ENCODE results near the gene AKAP13. TPM values are rescaled to one million over a fixed set of nuclear protein-coding genes. Genes with fewer than 3 reads are reported as not detected.

AKAP13 gene
- total and polyA plus RNA-seq, 2 of the 8 experiments (the other 6 are each of a cell fraction or from before 2014, with no cell fraction given): 14.0 to 46.2 TPM

GRCh38 chr15:85381850-85382751 lies 1.7 kb downstream of the AKAP13 start:
- Histone ChIP-seq H2BK12ac (ENCODE audit: low read depth, low read length) (no peak overlapping the region), H3K36me3 (ENCODE audit: control insufficient read depth in 2 of 4, insufficient read depth in 4 of 4, low read length in 3 of 4) (no peaks in the 10 kb centered on the region), H3K23me2 (ENCODE audit: low read depth, low read length) (peaks cover 4% of the 10 kb centered on the region), H3K14ac (ENCODE audit: insufficient read length) (no peak overlapping the region), H3K9me3 (ENCODE audit: insufficient read depth in 2 of 2, low read depth in 1 of 2, low read length in 1 of 2) (no peaks in the 10 kb centered on the region), H2AK5ac (ENCODE audit: low read depth, low read length) (no peak overlapping the region), H3K27me3 (replicated peaks in 1 of 4; ENCODE audit: control insufficient read depth in 3 of 4, extremely low read depth in 1 of 4, insufficient read depth in 3 of 4, low read length in 3 of 4) (no peaks in the 10 kb centered on the region), H4K5ac (ENCODE audit: insufficient read length, low read depth, low read length) (no peak overlapping the region), H3K23ac (ENCODE audit: insufficient read length) (no peak overlapping the region), H3K4me3 (ENCODE audit: extremely low read depth in 1 of 4, insufficient read depth in 2 of 4, low read depth in 3 of 4, low read length in 4 of 4) (peak overlapping the region; percentile 59 to 96 (median 66); a peak in 7 of 8 replicates), H2BK20ac (ENCODE audit: low read length) (no peak overlapping the region), H2AFZ (ENCODE audit: low read length) (no peak overlapping the region), H3K9ac (replicated peaks in 1 of 4; ENCODE audit: extremely low read depth in 1 of 4, low read depth in 3 of 4, low read length in 3 of 4) (no peak overlapping the region), H2BK120ac (replicated peaks; ENCODE audit: low read depth, low read length) (no peak overlapping the region), H3K4me2 (ENCODE audit: insufficient read depth in 1 of 2, low read depth in 2 of 2, low read length in 2 of 2) (peak overlapping the region; percentile 57 to 61), H2BK15ac (ENCODE audit: low read length) (no peak overlapping the region), H3K4ac (replicated peaks; ENCODE audit: insufficient read length, low read depth, low read length) (no peak overlapping the region), H4K91ac (replicated peaks; ENCODE audit: insufficient read length, low read length) (no peak overlapping the region), H3K18ac (ENCODE audit: extremely low read depth, low read length) (no peak overlapping the region), H3K27ac (ENCODE audit: low read depth, low read length) (no peak overlapping the region), H4K8ac (ENCODE audit: extremely low read depth, insufficient read depth, low read length) (no peak overlapping the region), H4K20me1 (replicated peaks in 1 of 2; ENCODE audit: control insufficient read depth in 1 of 2, insufficient read depth in 2 of 2, low read length in 2 of 2) (peaks cover 5 to 7% of the 10 kb centered on the region in 2 experiments), H3K4me1 (replicated peaks in 1 of 4; ENCODE audit: control insufficient read depth in 3 of 4, insufficient read depth in 4 of 4, low read length in 3 of 4) (peaks cover 0 to 3% (median 0%) of the 10 kb centered on the region in 4 experiments; a peak in 2 of 7 replicates), H3K79me1 (ENCODE audit: low read depth, low read length) (peaks cover 2% of the 10 kb centered on the region), H3K79me2 (ENCODE audit: control insufficient read depth in 1 of 2, insufficient read depth in 2 of 2, low read length in 2 of 2) (peaks cover 10 to 55% of the 10 kb centered on the region in 2 experiments), H2BK5ac (ENCODE audit: low read depth, low read length) (no peak overlapping the region), H3K56ac (replicated peaks; ENCODE audit: insufficient read length, low read depth, low read length) (no peak overlapping the region)
- POLR2A ChIA-PET (ENCODE audit: partially characterized antibody): interaction anchor here (0.6 kb wide), 1 partner anchor 9 kb away, joined by 3 read pairs; no protein-coding TSS in a partner anchor
- FAIRE-seq (no peak), DNase-seq (ENCODE audit: low read depth in 1 of 2, low spot score in 2 of 2) (no peak)
- whole genome bisulfite sequencing, 2 experiments (ENCODE audit: extremely low coverage in 1 of 2, insufficient coverage in 1 of 2, insufficient read length in 1 of 2, insufficient replicate concordance in 2 of 2, low coverage in 1 of 2, low lambda C conversion rate in 2 of 2, missing lambda C conversion rate in 1 of 2): 83% methylated on average over 10 of the region's 10 CpGs; no CpG with 5 or more reads in 1 of the 2 experiments
- TF ChIP-seq HDAC2 (IDR thresholded peaks at IDR 0.05; ENCODE audit: borderline replicate concordance in 1 of 2, low read depth in 2 of 2, low read length in 2 of 2): no peak
- TF ChIP-seq POLR2AphosphoS5 (IDR thresholded peaks at IDR 0.05; ENCODE audit: low read depth, low read length): no peak
- no peak for TF ChIP-seq HDAC6 (IDR thresholded peaks at IDR 0.05; ENCODE audit: low read depth, low read length)
- no peak for TF ChIP-seq RAD21 (IDR thresholded peaks at IDR 0.05 in 1 of 2, conservative IDR thresholded peaks at IDR 0.05 in 1 of 2; ENCODE audit: low read depth in 2 of 2, low read length in 2 of 2)
- TF ChIP-seq SAP30 (IDR thresholded peaks at IDR 0.05; ENCODE audit: insufficient read depth, insufficient replicate concordance, low read length): no peak
- TF ChIP-seq SP4 (IDR thresholded peaks at IDR 0.05; ENCODE audit: low read length): no peak
- TF ChIP-seq CEBPB (IDR thresholded peaks at IDR 0.05; ENCODE audit: low read depth, low read length): no peak
- TF ChIP-seq EGR1 (IDR thresholded peaks at IDR 0.05; ENCODE audit: borderline replicate concordance, low read depth, low read length): no peak
- no peak for TF ChIP-seq POLR2A (IDR thresholded peaks at IDR 0.05; ENCODE audit: control extremely low read depth in 1 of 2, low read depth in 2 of 2, low read length in 2 of 2)
- no peak for TF ChIP-seq CTBP2 (IDR thresholded peaks at IDR 0.05; ENCODE audit: borderline replicate concordance, insufficient read depth, insufficient read length, low read length)
- no peak for TF ChIP-seq MAX (IDR thresholded peaks at IDR 0.05)
- CTCF ChIA-PET (ENCODE audit: partially characterized antibody): interaction anchor here (1.5 kb wide), 1 partner anchor 122 kb away, joined by 5 read pairs; no protein-coding TSS in a partner anchor

All from H1 (cell line).